Right lobe of liver (tissue), 6 donors: ENCODE data around the gene KCNQ2. TPM values are rescaled to one million over a fixed set of nuclear protein-coding genes. Genes with fewer than 3 reads are reported as not detected.

Experiments used
- ATAC-seq, 4 donors: fragments of 200-7000 bp; cut with Tn5 transposase; one replicate each; pipeline ENCODE4 v1.9.1; 2020; ENCODE audit warnings: mild to moderate bottlenecking in 4 of 4, moderate library complexity in 4 of 4
- DNase-seq, 3 donors: peaks; one replicate each; pipeline ENCODE4 v3.0.0-alpha.2; 2020
- H3K27ac ChIP-seq, 3 donors: fragments of 200-600 bp; one replicate each; pipeline ENCODE4 v1.8.0; 2022
- H3K27me3 ChIP-seq, 2 donors: fragments of 200-600 bp; one replicate each; pipeline ENCODE4 v1.8.0; 2022
- H3K36me3 ChIP-seq, 4 donors: fragments of 200-600 bp; sonication (generic) in 1 of 4; one replicate each; pipeline versions ENCODE4 v1.5.1 to v1.8.0; 2017 to 2022; ENCODE audit warnings: control low read depth in 1 of 4
- H3K4me1 ChIP-seq, 4 donors: fragments of 200-600 bp; sonication (generic) in 1 of 4; one replicate each; pipeline versions ENCODE4 v1.5.1 to v1.8.0; 2017 to 2022; ENCODE audit warnings: control low read depth in 1 of 4
- H3K4me3 ChIP-seq, 3 donors: fragments of 200-600 bp; one replicate each; pipeline ENCODE4 v1.8.0; 2022
- H3K9me3 ChIP-seq, 4 donors: fragments of 200-600 bp; sonication (generic) in 1 of 4; one replicate each; pipeline versions ENCODE4 v1.5.1 to v1.8.0; 2017 to 2022; ENCODE audit warnings: control low read depth in 1 of 4
- CTCF ChIP-seq, 4 donors: fragments of 200-600 bp in 3 of 4; fragments of 450-650 bp in 1 of 4; IDR thresholded peaks; one replicate each; pipeline versions ENCODE4 v1.5.1 to v1.8.0; 2016 to 2022; ENCODE audit warnings: antibody characterized with exemption in 4 of 4, mild to moderate bottlenecking in 2 of 4
- POLR2A ChIP-seq: fragments of 450-650 bp; IDR thresholded peaks from one replicate; pipeline ENCODE4 v1.6.1; 2017; ENCODE audit warnings: antibody characterized with exemption, mild to moderate bottlenecking
- WGBS: methylation state at CpG from one replicate; pipeline ENCODE4 v1.1.6; 2018; ENCODE audit warnings: low coverage, low lambda C conversion rate; ENCODE audit not compliant: insufficient coverage; ENCODE audit errors: missing lambda C conversion rate; 5-methylcytosine and 5-hydroxymethylcytosine counted together
- intact Hi-C, 2 donors: fragments of 100-400 bp; cut with DNase I; formaldehyde crosslinking; loops; one replicate each; pipeline versions ENCODE4 v1.11.2 to v1.14.1; 2022
- total RNA-seq, 6 experiments: library from RNA; depleted of rRNA in 2 of 6; stranded (reverse); fragments of >200 nt in 2 of 6; fragmentation: NEBNext Ultra II Directional in 3 of 6; extraction: Animal tissue kit (Norgen Biotek cat#: 25700) in 3 of 6; gene quantifications; one replicate each; pipeline versions ENCODE4 v1.1.0 to v1.2.4, GENCODE V29; 2016 to 2023
- donor health status: DM: no; HTN: yes; CAD: no.
- donor health status: DM: no; HTN: no; CAD: no.
- donor health status: DM: no; HTN: no; CAD: no.
- donor health status: DM: no; HTN: yes; CAD: no.
- donor health status: DM: no; HTN: yes; CAD: no.

Gene KCNQ2
- total RNA-seq, 6 experiments from 2014 or later, result not detected

GRCh38 chr20:63428906-63429575 is 43.4 kb downstream of the KCNQ2 start:
- intact Hi-C loops, result no loop called here
- Histone ChIP-seq H3K9me3 (no peaks in the 10 kb centered on the region), H3K27ac (no peak overlapping the region), H3K4me3 (no peak overlapping the region), H3K36me3 (no peaks in the 10 kb centered on the region), H3K4me1 (no peaks in the 10 kb centered on the region), H3K27me3 (no peaks in the 10 kb centered on the region)
- TF ChIP-seq POLR2A, result no peak
- no peak for TF ChIP-seq CTCF (IDR thresholded peaks at IDR 0.05)
- 53% methylated on average over 7 of the region's 20 CpGs for WGBS
- DNase-seq (no peak), ATAC-seq (no peak)

- H3K27ac ChIP-seq, result no peak overlapping the region
- H3K4me1 ChIP-seq, result no peaks in the 10 kb centered on the region
- ATAC-seq (no peak), DNase-seq (no peak)
- no peak overlapping the region for H3K4me3 ChIP-seq
- WGBS, result 63% methylated on average over 3 of the region's 27 CpGs
- H3K9me3 ChIP-seq, result no peaks in the 10 kb centered on the region
- intact Hi-C loops, result no loop called here
- no peaks in the 10 kb centered on the region for H3K36me3 ChIP-seq
- TF ChIP-seq CTCF (IDR thresholded peaks at IDR 0.05) (no peak), POLR2A (no peak)
- H3K27me3 ChIP-seq, result no peaks in the 10 kb centered on the region
These were observed 44.6 kb downstream of the KCNQ2 start for GRCh38 chr20:63427724-63428330.

GRCh38 chr20:63427206-63427605 is 45.2 kb downstream of the KCNQ2 start:
- no peak for TF ChIP-seq POLR2A
- Histone ChIP-seq H3K9me3 (no peaks in the 10 kb centered on the region), H3K27ac (no peak overlapping the region), H3K27me3 (no peaks in the 10 kb centered on the region), H3K4me3 (no peak overlapping the region), H3K4me1 (no peaks in the 10 kb centered on the region), H3K36me3 (no peaks in the 10 kb centered on the region)
- ATAC-seq (no peak), DNase-seq (no peak)
- intact Hi-C loops, result no loop called here
- WGBS, result 63% methylated on average over 2 of the region's 16 CpGs

GRCh38 chr20:63425846-63426485 is 46.5 kb downstream of the KCNQ2 start:
- Histone ChIP-seq H3K27ac (no peak overlapping the region), H3K27me3 (no peaks in the 10 kb centered on the region), H3K9me3 (no peaks in the 10 kb centered on the region), H3K4me3 (no peak overlapping the region), H3K36me3 (no peaks in the 10 kb centered on the region), H3K4me1 (no peaks in the 10 kb centered on the region)
- 75% methylated on average over 13 of the region's 27 CpGs for WGBS
- intact Hi-C loops, result no loop called here
- no peak for DNase-seq
- TF ChIP-seq CTCF (IDR thresholded peaks at IDR 0.05) (no peak), POLR2A (no peak)
- ATAC-seq, result no peak

- Histone ChIP-seq H3K9me3 (no peaks in the 10 kb centered on the region), H3K4me1 (no peaks in the 10 kb centered on the region), H3K36me3 (no peaks in the 10 kb centered on the region), H3K27me3 (no peaks in the 10 kb centered on the region), H3K4me3 (no peak overlapping the region), H3K27ac (no peak overlapping the region)
- TF ChIP-seq CTCF (IDR thresholded peaks at IDR 0.05) (no peak), POLR2A (no peak)
- no peak for ATAC-seq
- intact Hi-C loops, result no loop called here
- no peak for DNase-seq
- WGBS, result 85% methylated on average over 10 of the region's 25 CpGs
These were observed 47.8 kb downstream of the KCNQ2 start for GRCh38 chr20:63424613-63425012.
